Measurements from ENCODE around the gene WIPF3.
A peak's percentile ranks its signal among the peaks of the same experiment; 100 is the strongest.

Gene WIPF3

DNA sequence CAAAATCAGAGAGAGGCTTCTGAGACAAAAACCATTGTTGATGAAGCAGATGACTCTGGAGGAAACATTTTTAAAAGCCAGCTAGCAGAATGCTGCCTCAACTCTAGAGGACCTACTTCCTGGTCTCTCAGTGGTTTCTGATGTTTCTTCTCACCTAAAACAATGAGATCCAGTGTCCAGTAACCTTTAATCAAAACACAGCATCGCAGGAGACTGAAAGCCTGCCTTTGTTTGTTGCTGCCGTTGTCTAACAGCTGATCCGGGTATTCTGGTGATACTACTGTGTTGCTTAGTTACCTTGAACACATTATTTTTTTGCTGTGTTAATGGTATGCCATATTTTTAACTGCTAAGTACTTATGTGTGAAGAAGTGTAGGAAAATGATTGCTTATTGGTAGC, 70.9 kb downstream of the WIPF3 start:
- TF ChIP-seq SPI1 (IDR thresholded peaks at IDR 0.05; ENCODE audit: borderline replicate concordance, low read depth) (no peak), POLR2AphosphoS5 (IDR thresholded peaks at IDR 0.05; ENCODE audit: low read depth) (no peak), GABPA (IDR thresholded peaks at IDR 0.05; ENCODE audit: low read depth) (no peak)
- TF ChIP-seq, protein P1, sequence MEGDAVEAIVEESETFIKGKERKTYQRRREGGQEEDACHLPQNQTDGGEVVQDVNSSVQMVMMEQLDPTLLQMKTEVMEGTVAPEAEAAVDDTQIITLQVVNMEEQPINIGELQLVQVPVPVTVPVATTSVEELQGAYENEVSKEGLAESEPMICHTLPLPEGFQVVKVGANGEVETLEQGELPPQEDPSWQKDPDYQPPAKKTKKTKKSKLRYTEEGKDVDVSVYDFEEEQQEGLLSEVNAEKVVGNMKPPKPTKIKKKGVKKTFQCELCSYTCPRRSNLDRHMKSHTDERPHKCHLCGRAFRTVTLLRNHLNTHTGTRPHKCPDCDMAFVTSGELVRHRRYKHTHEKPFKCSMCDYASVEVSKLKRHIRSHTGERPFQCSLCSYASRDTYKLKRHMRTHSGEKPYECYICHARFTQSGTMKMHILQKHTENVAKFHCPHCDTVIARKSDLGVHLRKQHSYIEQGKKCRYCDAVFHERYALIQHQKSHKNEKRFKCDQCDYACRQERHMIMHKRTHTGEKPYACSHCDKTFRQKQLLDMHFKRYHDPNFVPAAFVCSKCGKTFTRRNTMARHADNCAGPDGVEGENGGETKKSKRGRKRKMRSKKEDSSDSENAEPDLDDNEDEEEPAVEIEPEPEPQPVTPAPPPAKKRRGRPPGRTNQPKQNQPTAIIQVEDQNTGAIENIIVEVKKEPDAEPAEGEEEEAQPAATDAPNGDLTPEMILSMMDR (IDR thresholded peaks at IDR 0.05; ENCODE audit: insufficient read depth, low read length), result no peak
- TF ChIP-seq, protein P2, sequence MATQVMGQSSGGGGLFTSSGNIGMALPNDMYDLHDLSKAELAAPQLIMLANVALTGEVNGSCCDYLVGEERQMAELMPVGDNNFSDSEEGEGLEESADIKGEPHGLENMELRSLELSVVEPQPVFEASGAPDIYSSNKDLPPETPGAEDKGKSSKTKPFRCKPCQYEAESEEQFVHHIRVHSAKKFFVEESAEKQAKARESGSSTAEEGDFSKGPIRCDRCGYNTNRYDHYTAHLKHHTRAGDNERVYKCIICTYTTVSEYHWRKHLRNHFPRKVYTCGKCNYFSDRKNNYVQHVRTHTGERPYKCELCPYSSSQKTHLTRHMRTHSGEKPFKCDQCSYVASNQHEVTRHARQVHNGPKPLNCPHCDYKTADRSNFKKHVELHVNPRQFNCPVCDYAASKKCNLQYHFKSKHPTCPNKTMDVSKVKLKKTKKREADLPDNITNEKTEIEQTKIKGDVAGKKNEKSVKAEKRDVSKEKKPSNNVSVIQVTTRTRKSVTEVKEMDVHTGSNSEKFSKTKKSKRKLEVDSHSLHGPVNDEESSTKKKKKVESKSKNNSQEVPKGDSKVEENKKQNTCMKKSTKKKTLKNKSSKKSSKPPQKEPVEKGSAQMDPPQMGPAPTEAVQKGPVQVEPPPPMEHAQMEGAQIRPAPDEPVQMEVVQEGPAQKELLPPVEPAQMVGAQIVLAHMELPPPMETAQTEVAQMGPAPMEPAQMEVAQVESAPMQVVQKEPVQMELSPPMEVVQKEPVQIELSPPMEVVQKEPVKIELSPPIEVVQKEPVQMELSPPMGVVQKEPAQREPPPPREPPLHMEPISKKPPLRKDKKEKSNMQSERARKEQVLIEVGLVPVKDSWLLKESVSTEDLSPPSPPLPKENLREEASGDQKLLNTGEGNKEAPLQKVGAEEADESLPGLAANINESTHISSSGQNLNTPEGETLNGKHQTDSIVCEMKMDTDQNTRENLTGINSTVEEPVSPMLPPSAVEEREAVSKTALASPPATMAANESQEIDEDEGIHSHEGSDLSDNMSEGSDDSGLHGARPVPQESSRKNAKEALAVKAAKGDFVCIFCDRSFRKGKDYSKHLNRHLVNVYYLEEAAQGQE (IDR thresholded peaks at IDR 0.05; ENCODE audit: insufficient replicate concordance, low read depth), result no peak

DNA sequence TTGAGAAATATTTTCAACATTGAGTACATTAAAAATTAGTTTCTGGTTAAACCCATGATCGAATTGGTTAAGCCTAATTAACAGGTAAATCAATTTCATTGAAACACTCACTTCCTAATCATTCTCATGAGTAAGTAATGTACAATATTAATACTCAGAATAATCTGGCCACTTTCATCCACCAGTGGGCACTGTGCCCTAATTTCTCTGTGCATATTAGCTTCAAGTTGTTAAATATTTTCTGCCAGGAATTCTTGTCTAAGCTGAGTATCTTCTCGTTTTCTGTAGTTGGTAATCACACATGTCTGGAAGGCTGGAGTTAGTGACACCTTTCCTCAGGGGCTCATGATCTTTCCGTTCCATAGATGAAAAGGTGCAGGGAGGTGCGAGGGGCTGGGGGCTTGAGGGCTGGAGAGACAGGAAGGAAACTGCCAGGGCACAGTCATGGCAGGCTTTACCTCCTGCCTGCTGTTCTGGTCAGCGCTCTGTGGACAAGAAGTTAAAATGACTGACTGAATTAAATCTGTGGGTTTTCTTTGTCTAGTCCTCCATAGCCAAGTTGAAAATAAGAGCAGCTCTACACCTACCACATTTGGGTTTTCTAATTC, 71.9 kb downstream of the WIPF3 start:
- no peak overlapping the region for H3K4me3 ChIP-seq (replicated peaks; ENCODE audit: insufficient read depth, low read length)
- peaks cover 4% of the 10 kb centered on the region for H3K27me3 ChIP-seq (ENCODE audit: insufficient read depth, poor library complexity, severe bottlenecking)
- peak in 1 of 2 experiments; percentile 30 for DNase-seq (ENCODE audit: low read depth in 1 of 2, low spot score in 1 of 2)
- TF ChIP-seq, protein P2 (IDR thresholded peaks at IDR 0.05; ENCODE audit: insufficient replicate concordance, low read depth), result no peak
- TF ChIP-seq GABPA (IDR thresholded peaks at IDR 0.05; ENCODE audit: low read depth), result no peak
- TF ChIP-seq POLR2AphosphoS5 (IDR thresholded peaks at IDR 0.05; ENCODE audit: low read depth), result no peak
- TF ChIP-seq, protein P1 (IDR thresholded peaks at IDR 0.05; ENCODE audit: insufficient read depth, low read length), result peak; percentile 43
- TF ChIP-seq SPI1 (IDR thresholded peaks at IDR 0.05; ENCODE audit: borderline replicate concordance, low read depth), result no peak
- no peak overlapping the region for H3K27ac ChIP-seq (replicated peaks)

More for the DNA sequence above, 70.9 kb downstream of the WIPF3 start:
- H3K27me3 ChIP-seq (ENCODE audit: insufficient read depth, poor library complexity, severe bottlenecking), result peaks cover 4% of the 10 kb centered on the region
- no peak overlapping the region for H3K27ac ChIP-seq (replicated peaks)
- no peak overlapping the region for H3K4me3 ChIP-seq (replicated peaks; ENCODE audit: insufficient read depth, low read length)
- DNase-seq (ENCODE audit: low read depth in 1 of 2, low spot score in 1 of 2), result no peak

DNA sequence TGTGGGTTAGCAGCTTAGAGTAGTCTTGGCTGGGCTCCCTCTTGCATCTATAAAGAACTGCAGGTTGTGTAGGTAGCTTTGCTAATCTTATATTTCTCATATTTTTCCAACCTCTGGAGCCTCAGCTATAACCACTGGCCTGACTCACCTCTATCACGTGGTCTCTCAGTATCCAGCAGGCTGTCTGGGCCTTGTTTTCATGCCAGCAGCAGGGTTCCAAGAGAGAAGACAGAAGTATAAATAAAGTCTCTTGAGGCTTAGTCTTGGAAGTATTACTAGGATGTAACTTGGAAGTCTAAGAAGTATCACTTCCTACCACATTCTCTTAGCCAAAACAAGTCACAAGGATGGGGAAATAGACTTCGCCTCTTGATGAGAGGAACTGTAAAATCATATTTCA, 73.3 kb downstream of the WIPF3 start:
- H3K4me3 ChIP-seq (replicated peaks; ENCODE audit: insufficient read depth, low read length), result no peak overlapping the region
- DNase-seq (ENCODE audit: low read depth in 1 of 2, low spot score in 1 of 2), result no peak
- TF ChIP-seq GABPA (IDR thresholded peaks at IDR 0.05; ENCODE audit: low read depth), result no peak
- no peak for TF ChIP-seq SPI1 (IDR thresholded peaks at IDR 0.05; ENCODE audit: borderline replicate concordance, low read depth)
- TF ChIP-seq, protein P2 (IDR thresholded peaks at IDR 0.05; ENCODE audit: insufficient replicate concordance, low read depth), result no peak
- H3K27me3 ChIP-seq (ENCODE audit: insufficient read depth, poor library complexity, severe bottlenecking), result peaks cover 4% of the 10 kb centered on the region
- H3K27ac ChIP-seq (replicated peaks), result no peak overlapping the region

Data from HL-60 (cell line).